GM21717 (cell line): ENCODE measurements around the gene METTL9.
"Not testable (repeated sequence)": the region's sequence is repeated elsewhere in the genome, so short reads cannot be mapped to it uniquely, and the experiment has no call there.

Experiments
- ATAC-seq: cut with Tn5 transposase; IDR thresholded peaks from one replicate; pipeline ENCODE4 v1.9.1; 2021; ENCODE audit warnings: mild to moderate bottlenecking, moderate library complexity; ENCODE audit not compliant: unreplicated experiment

The METTL9 gene

DNA sequence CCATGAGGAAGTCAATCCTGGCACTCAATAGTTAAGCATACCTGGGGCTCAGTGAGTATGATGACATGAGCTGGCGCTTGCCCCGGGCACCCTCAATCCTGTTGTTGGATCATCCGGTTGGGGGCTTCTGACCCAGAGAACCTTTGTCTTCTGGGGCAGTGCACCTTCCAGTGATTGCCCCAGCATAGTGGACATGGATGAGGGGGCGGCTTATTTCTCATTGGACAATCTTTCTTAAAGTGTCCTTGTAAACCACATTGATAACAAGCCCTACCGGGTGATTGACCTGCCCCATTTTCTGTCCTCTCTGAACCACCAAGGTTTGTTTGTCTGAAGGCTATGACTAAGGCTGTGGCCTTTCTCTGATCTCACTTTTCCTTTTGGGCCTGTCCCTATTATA lies 34.8 kb downstream of the METTL9 start:
- no peak for ATAC-seq

DNA sequence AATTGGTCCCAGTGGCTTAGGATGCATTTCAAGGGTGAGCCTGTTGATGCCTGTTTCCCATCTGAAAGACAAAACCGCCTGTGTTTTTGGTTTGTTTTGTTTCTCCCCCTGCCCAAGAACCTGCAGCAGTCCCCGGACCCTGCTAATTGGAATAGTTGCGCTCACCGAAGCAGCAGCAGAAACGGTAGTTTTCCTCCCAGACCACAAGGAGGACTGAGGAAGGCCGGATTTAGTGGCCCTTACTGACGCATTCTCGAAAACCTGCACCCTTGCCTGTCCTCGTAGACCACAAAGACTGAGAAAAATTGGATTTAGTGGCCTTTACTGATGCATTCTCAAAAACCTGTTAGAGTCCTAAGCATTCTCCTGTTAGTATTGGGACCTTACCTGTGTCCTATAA lies 36.3 kb downstream of the METTL9 start:
- not testable (repeated sequence) for ATAC-seq

DNA sequence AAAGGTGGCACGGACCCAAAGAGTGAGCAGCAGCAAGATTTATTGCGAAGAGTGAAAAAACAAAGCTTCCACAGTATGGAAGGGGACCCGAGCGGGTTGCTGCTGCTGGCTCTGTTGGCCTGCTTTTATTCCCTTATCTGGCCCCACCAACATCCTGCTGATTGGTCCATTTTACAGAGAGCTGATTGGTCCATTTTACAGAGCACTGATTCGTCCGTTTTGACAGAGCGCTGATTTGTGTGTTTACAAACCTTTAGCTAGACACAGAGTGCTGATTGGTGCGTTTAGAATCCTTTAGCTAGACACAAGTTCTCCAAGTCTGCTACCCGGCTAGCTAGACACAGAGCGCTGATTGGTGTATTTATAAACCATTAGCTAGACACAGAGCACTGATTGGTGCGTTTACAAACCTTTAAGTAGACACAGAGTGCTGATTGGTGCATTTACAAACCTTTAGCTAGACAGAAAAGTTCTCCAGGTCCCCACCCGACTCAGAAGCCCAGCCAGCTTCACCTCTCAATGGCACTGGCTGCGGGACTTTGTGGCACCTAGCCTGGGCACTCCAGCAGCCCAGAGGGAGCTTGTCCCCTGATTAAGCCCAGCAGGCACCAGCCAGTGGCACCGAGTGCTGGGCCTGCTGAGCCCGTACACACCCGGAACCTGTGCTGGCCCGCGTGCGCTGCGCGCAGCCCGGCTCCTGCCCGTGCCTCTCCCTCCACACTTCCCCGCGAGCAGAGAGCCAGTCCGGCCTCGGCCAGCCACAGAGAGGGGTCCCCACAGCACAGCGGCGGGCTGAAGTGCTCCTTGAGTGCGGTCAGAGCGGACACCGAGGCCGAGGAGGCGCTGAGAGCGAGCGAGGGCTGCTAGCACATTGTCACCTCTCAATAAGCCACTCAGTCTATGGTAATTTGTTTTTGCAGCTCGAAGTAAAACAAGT lies 37.9 kb downstream of the METTL9 start:
- no peak for ATAC-seq

DNA sequence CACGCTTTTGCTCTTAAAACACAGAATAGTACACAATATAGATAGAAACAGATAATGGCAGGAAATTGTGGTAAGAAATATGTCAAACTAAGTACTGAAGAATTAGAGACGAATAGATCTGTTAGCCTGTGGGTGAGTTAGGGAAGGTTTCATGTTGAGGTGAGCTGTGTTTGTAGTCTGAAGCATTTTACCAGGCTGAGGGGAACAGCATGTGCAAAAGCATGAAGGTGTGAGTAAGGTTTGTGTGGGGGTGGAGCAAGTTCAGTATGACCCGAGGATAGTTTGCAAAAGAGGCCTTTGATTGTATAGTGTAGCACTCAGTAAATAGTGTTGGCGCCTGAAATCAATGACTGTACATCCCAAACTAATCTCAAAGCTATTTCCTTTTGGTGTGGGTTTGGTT lies 39.2 kb downstream of the METTL9 start:
- no peak for ATAC-seq

DNA sequence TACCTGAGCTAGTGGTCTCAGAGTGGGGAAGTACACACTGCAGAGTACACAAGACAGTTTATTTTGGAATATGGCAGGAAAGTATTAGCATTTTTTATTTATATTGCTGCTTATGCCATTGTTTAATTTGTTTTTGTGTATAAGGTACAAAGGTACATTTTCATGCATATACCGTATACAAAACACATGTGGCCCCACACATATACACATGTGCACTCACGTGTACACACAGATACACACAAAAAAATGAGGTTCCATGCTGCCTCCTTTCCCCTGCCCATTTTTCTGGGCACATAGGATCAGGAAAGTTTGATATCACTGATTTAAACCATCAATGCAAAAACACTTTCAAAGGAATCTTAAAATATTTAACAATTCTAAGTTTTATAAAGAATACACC lies 40.1 kb downstream of the METTL9 start:
- ATAC-seq, result no peak

DNA sequence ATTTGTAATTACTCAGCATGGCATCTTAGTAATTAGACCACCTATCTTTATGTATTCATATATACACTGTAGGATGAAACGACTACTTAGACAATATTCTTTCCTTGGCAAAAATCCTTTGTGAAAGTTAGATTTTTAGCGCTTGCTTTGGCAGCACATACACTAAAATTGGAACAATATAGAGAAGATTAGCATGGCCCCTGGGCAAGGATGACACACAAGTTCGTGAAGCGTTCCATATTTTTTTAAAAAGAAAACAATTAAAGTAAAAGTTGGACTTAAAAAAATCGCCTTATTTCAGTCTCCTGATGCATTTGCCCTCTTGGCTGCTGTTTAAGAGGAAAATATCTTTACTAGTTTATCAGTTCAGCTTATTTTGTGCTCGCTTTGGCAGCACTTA lies 42.5 kb downstream of the METTL9 start:
- ATAC-seq, result no peak

DNA sequence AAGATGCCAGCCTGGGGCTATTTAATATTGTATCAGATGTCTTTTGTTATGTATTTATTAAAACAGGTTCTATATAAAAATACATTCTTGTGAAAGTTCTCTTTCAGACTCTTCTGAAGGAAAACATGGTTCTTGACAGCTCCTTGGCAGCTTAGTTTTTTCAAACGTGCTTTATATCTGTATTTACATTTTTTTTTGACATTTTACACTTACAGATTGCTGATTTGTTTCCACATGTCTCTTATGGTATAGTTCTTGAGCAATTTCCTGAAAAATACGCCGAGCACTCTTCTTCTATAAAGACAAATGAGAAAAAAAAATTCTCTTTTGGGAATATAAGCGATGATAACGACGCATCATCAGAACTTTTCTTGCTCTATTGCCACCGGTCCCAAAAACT lies 43.5 kb downstream of the METTL9 start:
- no peak for ATAC-seq

DNA sequence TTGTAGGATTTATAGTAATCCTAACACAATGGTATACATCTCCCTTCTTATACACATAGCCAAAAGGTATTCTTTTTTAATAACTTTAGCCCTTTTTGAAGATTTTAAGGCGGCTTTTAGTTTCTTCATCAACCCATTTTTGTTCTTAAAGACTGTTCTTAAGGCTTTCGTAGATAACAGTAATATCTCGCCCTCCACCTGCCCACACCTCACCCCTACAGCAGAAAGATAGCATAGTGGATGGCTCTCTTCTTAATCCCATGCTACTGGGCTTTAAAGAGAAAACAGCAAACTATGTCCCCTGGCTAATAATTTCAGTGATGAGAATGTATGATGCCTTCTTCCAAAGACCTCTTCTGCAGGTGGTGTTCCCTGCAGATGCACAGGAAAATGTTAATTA lies 44.4 kb downstream of the METTL9 start:
- ATAC-seq, result no peak

DNA sequence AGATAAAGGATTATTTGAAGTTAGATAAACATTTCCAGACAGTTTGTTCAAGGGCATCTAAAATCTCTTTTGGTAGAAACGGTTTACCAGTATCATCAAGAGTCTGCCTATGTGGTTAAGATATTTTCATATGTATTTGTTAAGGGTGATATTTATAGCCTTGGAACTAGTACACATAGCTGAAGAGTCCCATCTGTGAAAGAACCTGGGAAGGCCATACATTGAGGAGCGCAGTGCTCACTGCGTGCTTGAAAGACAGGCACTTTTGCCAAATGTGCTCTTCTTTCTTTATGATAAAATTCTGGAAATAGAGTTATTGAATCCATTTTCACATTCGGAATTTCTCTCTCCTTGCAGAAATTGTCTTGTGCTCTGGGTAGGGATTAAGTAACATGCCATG lies 45.3 kb downstream of the METTL9 start:
- no peak for ATAC-seq

DNA sequence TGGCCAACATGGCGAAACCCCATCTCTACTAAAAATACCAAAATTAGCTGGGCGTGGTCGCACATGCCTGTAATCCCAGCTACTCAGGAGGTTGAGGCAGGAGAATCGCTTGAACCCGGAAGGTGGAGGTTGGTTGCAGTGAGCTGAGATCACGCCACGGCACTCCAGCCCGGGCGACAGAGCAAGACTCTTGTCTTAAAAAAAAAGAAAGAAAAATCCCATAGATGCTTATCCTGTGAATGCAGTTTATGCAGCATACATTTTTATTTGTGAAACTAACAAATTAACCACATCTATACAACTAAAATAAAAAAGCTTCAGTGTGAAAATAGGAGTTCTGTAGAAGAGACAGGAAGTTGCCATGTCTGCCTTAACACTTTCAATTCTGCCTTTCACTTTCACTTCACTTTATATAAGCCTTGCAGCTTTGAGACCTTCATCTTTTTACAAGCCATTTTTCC lies 45.9 kb downstream of the METTL9 start:
- ATAC-seq, result peak; percentile 39

DNA sequence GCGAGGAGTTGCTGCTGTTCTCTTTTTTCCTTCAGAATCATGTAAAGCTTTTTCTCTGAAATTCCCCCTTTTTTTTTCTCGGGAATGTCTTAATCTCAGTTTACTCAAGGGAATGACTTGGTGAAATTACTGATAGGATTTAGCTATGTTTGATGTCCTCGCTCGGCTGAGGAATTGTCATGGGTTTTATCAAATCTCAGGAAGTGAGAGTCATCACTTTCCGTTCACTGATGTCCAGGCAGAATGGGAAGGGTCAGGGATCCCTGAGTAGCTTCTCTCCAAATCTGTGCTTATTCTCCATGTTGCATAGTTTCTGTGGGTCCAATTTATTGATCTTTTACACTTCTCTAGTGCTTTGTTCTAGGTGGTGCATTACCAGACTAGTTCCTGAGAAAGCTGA lies 46.7 kb downstream of the METTL9 start:
- no peak for ATAC-seq

DNA sequence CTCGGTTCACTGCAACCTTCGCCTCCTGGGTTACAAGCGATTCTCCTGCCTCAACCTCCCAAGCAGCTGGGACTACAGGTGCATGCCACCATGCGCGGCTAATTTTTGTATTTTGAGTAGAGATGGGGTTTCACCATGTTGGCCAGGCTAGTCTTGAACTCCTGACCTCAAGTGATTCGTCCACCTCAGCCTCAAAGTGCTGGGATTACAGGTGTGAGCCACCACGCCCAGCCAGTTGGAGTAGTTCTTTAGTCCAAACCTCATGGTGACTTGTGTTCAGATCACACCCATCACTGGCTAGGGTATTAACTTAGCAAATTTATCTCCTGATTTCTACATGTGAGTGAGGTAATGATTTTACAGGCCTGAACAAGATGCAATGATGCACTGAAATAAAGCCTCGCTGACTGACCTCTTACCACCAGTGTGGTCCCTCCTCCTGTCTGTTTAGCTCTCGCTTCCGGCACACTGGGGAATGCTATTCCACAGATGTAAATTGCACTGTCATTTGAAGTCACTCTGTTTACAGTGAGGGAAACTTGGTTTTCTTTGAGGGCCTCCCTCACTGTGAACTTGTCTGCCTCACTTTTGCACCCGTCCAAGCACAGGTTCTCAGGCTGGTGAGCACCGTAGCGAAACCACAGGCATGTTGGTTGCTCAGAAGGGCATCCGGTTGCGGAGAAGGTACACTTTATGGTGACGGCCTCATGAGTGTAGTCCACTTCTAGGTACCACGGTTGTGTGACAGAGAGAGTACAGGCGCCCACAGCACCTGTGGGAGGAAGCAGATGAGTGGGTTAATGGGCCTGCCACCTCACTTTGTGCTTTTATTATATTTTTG lies 47.6 kb downstream of the METTL9 start:
- ATAC-seq, result peak; percentile 74

DNA sequence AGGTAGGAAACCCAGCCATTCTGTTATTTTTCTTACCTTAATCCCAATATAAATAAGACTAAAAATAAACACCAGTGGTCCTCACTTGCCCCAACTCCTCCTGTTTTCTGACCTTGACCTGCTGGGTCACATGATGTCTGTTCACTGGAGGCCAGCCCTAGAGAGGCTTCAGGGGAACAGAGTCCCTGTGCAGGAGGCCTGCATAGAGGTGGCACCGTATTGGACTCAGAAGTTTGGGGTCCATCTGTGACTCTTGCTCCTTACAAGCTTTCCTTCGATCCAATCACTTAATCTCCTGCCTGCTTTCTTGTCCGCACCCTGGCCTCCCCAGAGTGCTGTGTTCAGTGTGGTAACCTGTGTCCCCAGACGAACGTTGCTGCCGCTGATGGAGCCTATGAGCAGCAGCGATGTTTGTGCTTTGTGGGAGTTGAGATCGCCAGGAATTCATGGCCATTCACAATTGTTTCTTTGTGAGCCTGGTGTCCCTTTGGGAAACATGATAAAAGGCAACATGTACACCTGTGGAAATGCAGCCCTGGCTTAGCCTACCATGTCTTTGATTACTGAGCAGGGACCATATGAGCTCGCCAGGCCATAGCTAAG lies 48.3 kb downstream of the METTL9 start:
- peak; percentile 7 for ATAC-seq

DNA sequence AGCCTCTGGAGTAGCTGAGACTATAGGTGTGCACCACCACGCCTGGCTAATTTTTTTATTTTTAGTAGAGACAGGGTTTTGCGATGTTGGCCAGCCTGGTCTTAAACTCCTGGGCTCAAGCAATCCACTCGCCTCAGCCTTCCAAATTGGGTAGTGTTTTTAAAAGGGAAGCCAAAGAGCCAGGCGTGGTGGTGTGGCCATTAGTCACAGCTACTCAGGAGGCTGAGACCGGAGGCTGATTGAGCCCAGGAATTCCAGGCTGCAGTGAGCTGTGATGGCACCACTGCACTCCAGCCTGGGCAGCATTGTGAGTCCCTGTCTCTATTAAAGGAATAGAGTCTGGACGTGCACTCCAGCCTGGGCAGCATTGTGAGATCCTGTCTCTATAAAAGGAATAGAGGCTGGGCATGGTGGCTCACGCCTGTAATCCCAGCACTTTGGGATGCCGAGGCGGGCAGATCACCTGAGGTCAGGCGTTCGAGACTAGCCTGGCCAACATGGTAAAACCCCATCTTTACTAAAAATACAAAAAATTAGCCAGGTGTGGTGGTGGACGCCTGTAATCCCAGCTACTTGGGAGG lies 50.5 kb downstream of the METTL9 start:
- not testable (repeated sequence) for ATAC-seq

DNA sequence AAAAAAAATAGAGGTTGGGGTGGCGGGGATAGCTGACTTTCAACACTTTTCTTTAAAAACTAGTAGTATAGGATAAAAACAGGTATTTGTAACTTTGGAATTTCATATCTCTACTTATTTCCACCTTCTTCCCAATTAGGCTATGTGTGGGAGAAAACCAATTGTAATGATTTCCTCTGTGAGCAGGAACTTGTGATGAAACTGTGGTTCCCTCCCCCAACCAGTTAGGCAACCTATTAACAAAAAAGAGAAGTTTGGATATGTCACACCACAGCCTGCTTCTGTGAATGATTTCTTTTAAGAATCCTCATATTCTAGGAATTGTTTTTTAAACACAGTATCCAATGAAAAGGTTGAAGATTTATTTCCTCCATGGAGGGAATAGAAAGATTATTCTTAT lies 51.1 kb downstream of the METTL9 start:
- no peak for ATAC-seq

DNA sequence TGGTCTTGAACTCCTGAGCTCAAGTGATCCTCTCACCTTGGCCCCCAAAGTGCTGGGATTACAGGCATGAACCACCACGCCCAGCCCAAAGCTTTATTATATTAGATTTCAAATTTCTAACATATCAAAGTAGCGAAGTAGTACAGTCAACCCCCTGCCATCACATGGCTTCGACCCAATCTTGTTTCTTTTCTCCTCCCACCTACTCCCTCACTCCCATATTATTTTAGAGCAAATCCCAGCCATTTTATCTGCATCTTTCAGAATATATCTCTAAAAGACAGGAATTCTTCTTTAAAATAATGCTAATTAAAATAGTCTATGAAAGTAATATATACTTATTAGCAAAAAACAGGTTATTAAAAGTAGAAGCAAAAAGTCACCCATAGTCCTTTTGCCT lies 52.1 kb downstream of the METTL9 start:
- no peak for ATAC-seq

DNA sequence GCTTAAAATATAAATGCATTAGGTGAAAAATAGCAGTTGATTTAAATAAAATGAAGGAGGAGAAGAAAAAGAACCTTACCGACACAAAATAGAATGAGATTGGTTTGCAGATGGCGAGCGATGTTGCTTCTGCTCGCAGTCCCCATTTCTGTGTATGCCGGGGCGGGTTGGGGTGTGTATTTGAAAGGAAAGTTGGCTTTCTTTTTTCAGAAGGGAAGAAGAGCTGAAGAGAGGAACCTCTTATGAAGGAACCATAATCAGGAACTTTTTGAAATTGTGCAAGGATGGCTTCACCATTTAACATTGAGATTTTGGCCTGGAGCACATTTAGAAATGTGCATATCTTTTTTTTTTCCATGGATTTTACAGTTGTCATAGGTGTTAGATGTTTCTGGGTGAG lies 53.1 kb downstream of the METTL9 start, which contains the start of gene IGSF6:
Gene IGSF6, minus strand, starts transcription at position 156 of the 400 bp plus-strand sequence. Its CDS starts 10 bp downstream, at position 146.
- no peak for ATAC-seq

DNA sequence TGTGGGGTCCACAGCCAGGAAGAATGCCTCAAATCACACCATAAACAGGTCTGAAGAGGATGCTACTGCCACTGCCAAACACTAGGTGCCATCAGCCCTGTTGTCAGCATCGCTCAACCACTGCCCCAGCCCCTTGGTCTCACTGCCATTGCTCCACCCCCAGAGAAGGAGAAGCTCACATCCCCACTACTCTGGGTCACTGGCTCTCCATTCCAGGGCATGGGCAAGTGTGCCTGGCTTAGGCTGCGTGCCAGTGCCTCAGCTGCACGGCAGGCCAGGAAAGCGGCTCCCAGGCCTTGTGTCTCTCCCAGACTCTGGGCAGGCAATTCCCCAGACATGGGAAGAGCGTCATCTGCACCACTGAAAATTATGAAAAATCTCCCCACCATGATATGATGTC lies 54.2 kb downstream of the METTL9 start:
- ATAC-seq, result no peak

DNA sequence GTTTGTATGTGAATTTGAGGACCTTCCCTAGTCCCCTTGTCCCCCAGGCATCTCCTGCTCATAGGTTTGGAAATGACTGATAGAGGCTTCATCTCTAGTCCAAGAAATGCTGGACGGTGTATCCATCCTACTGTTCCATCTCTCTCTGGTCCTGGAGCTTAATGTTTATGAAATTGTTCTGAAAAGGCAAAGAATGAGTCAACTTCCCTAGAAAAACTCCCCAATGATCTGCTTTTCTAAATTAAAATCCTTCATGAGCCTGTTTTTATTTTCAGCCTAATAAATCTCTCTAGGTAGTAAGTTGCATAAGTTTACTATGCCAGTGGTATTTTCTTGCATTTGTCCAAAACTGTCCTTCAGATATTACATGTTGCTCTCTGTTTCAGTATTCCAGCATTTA lies 55.1 kb downstream of the METTL9 start:
- no peak for ATAC-seq

DNA sequence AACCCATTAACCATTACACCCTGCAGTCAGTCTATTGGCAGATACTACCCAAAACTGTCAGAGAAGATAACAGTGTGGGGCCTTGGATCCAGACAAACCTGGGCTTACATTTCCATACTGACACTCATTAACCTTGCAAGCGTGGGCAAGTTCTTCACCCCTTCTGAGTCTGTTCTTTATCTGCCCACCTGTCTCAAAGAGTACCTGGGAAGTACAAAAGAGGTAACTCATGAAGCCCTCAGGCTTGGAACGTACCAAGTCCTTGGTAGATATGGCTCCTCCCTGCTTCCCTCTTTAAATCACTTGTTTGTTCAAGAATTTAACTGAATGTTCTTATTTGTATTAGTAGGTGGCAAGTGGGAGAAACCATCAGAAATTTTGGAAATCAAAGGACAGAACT lies 55.5 kb downstream of the METTL9 start:
- ATAC-seq, result no peak
